GM23338 (cell line): ENCODE measurements around the gene MTARC1.

Experiments
- ZNF114 ChIP-seq: fragments of 250-450 bp; sonication (Bioruptor Pico); IDR thresholded peaks from 2 replicates; pipeline ENCODE4 v1.5.0; 2020; ENCODE audit warnings: mild to moderate bottlenecking, moderate library complexity
- TF ChIP-seq, protein P1 (sequence below), 2 experiments: fragments of 200-600 bp in 1 of 2; sonication (generic) in 1 of 2; conservative IDR thresholded peaks; 2 replicates each; pipeline versions ENCODE4 v1.5.1 to v1.6.1; 2016 to 2017; ENCODE audit warnings: antibody characterized with exemption in 2 of 2, low read depth in 2 of 2, mild to moderate bottlenecking in 2 of 2, moderate library complexity in 1 of 2

DNA sequence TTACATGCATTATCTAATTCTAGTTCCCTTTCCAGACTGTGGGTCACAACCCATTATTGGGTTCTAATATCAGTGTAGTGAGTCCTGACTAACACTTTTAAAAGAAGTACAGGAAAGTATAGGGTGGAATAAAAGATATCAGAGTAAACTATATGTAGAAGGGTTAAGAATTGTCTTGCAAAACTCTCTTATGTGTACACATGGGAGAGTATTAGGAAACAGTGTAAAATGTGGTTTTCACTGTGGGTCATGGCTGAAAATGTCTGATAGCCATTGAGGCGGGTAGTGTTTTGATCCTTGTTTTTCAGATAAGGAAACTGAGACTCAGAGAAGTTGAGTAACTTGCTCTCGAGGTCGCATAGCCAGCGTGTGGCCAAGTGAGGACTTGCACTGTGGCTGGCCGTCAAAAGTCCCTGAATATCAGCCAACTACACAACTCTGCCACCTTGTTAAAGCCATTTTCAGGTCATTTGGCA, 18.5 kb upstream of the MTARC1 start:
- TF ChIP-seq, protein P1, sequence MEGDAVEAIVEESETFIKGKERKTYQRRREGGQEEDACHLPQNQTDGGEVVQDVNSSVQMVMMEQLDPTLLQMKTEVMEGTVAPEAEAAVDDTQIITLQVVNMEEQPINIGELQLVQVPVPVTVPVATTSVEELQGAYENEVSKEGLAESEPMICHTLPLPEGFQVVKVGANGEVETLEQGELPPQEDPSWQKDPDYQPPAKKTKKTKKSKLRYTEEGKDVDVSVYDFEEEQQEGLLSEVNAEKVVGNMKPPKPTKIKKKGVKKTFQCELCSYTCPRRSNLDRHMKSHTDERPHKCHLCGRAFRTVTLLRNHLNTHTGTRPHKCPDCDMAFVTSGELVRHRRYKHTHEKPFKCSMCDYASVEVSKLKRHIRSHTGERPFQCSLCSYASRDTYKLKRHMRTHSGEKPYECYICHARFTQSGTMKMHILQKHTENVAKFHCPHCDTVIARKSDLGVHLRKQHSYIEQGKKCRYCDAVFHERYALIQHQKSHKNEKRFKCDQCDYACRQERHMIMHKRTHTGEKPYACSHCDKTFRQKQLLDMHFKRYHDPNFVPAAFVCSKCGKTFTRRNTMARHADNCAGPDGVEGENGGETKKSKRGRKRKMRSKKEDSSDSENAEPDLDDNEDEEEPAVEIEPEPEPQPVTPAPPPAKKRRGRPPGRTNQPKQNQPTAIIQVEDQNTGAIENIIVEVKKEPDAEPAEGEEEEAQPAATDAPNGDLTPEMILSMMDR (conservative IDR thresholded peaks at IDR 0.05; ENCODE audit: low read depth in 2 of 2) = no peak
- TF ChIP-seq ZNF114 (CRISPR knock-in tag) = no peak
